Smooth muscle cell (in vitro differentiated cells): ENCODE results near the gene CLMP. TPM values are rescaled to one million over a fixed set of nuclear protein-coding genes. Genes with fewer than 3 reads are reported as not detected.

Source experiments
- DNase-seq: peaks from one replicate; lab custom pipeline; 2025; ENCODE audit not compliant: unreplicated experiment; lab: John Stamatoyannopoulos, UW
- H2AFZ ChIP-seq: fragments of 200-600 bp; sonication (generic); 2 replicates; pipeline ENCODE4 v1.6.0; 2016; ENCODE audit warnings: antibody characterized with exemption, low read depth, mild to moderate bottlenecking
- H3F3A ChIP-seq: fragments of 200-600 bp; sonication (generic); 2 replicates; pipeline ENCODE4 v1.6.0; 2017; ENCODE audit warnings: antibody characterized with exemption, low read depth
- H3K27ac ChIP-seq: fragments of 200-600 bp; sonication (generic); 2 replicates; pipeline ENCODE4 v1.5.1; 2016; ENCODE audit warnings: low read depth, mild to moderate bottlenecking
- H3K27me3 ChIP-seq: fragments of 200-600 bp; sonication (generic); 2 replicates; pipeline ENCODE4 v1.6.1; 2016; ENCODE audit warnings: low read depth, mild to moderate bottlenecking
- H3K36me3 ChIP-seq: fragments of 200-600 bp; sonication (generic); 2 replicates; pipeline ENCODE4 v1.5.1; 2016; ENCODE audit warnings: low read depth
- H3K4me1 ChIP-seq: fragments of 200-600 bp; sonication (generic); 2 replicates; pipeline ENCODE4 v1.5.1; 2016; ENCODE audit warnings: low read depth
- H3K4me2 ChIP-seq: fragments of 200-600 bp; sonication (generic); 2 replicates; pipeline ENCODE4 v1.6.0; 2016; ENCODE audit warnings: mild to moderate bottlenecking
- H3K4me3 ChIP-seq: fragments of 200-600 bp; sonication (generic); 2 replicates; pipeline ENCODE4 v1.5.1; 2016; ENCODE audit warnings: mild to moderate bottlenecking
- H3K79me2 ChIP-seq: fragments of 200-600 bp; sonication (generic); 2 replicates; pipeline ENCODE4 v1.6.0; 2016; ENCODE audit warnings: low read depth, mild to moderate bottlenecking
- H3K9ac ChIP-seq: fragments of 200-600 bp; sonication (generic); 2 replicates; pipeline ENCODE4 v1.6.0; 2016; ENCODE audit warnings: low read depth
- H3K9me3 ChIP-seq: fragments of 200-600 bp; sonication (generic); replicated peaks from 2 replicates; pipeline ENCODE4 v1.5.1; 2016; ENCODE audit warnings: low read depth
- H4K20me1 ChIP-seq: fragments of 200-600 bp; sonication (generic); 2 replicates; pipeline ENCODE4 v1.6.0; 2016; ENCODE audit warnings: low read depth
- CTCF ChIP-seq: fragments of 200-600 bp; sonication (generic); IDR thresholded peaks from 2 replicates; pipeline ENCODE4 v1.5.1; 2017; ENCODE audit warnings: borderline replicate concordance, mild to moderate bottlenecking, antibody characterized with exemption; ENCODE audit not compliant: insufficient read depth, poor library complexity, severe bottlenecking
- WGBS: methylation state at CpG from one replicate; pipeline ENCODE4 v1.1.7; 2016; ENCODE audit warnings: low lambda C conversion rate; 5-methylcytosine and 5-hydroxymethylcytosine counted together
- polyA plus RNA-seq: library from polyadenylated mRNA; unstranded; fragments of >200 nt; fragmentation: Nextera tagmentation; extraction: Ambion mirVana; gene quantifications from 2 replicates; pipeline ENCODE4 v1.2.1, GENCODE V29; 2016
- total RNA-seq: library from RNA; depleted of rRNA; stranded (reverse); fragments of >200 nt; gene quantifications from 2 replicates; pipeline ENCODE4 v1.2.3, GENCODE V29; 2014

CLMP gene
- total and polyA plus RNA-seq, 2 experiments from 2014 or later, result 74.0 to 176 TPM

GRCh38 chr11:123181767-123182500, 13.1 kb downstream of the CLMP start:
- TF ChIP-seq CTCF, result no peak
- DNase-seq, result no peak
- Histone ChIP-seq H3K9me3 (no peaks in the 10 kb centered on the region), H3K36me3 (no peaks in the 10 kb centered on the region), H3K79me2 (peaks cover 93% of the 10 kb centered on the region), H3K27ac (peak overlapping the region; percentile 67), H4K20me1 (no peaks in the 10 kb centered on the region), H3K4me2 (no peak overlapping the region), H3F3A (no peaks in the 10 kb centered on the region), H2AFZ (no peak overlapping the region), H3K9ac (no peak overlapping the region), H3K4me1 (no peaks in the 10 kb centered on the region), H3K4me3 (no peak overlapping the region), H3K27me3 (no peaks in the 10 kb centered on the region)
- WGBS, result 92% methylated on average over 10 of the region's 10 CpGs

GRCh38 chr11:123181075-123181474, 14.0 kb downstream of the CLMP start:
- Histone ChIP-seq H3F3A (peaks cover 3% of the 10 kb centered on the region), H3K9me3 (no peaks in the 10 kb centered on the region), H3K27me3 (no peaks in the 10 kb centered on the region), H3K79me2 (peaks cover 93% of the 10 kb centered on the region), H3K4me1 (no peaks in the 10 kb centered on the region), H3K36me3 (no peaks in the 10 kb centered on the region), H3K27ac (peak overlapping the region; percentile 67), H3K4me2 (peak overlapping the region; percentile 4), H4K20me1 (no peaks in the 10 kb centered on the region), H3K4me3 (no peak overlapping the region), H3K9ac (no peak overlapping the region), H2AFZ (no peak overlapping the region)
- no peak for TF ChIP-seq CTCF
- 96% methylated on average over 4 of the region's 4 CpGs for WGBS
- DNase-seq, result no peak

- H3K27me3 ChIP-seq, result no peaks in the 10 kb centered on the region
- H3K36me3 ChIP-seq, result no peaks in the 10 kb centered on the region
- 75% methylated on average over 2 of the region's 2 CpGs for WGBS
- no peak overlapping the region for H3K9ac ChIP-seq
- no peak overlapping the region for H3K4me3 ChIP-seq
- peaks cover 88% of the 10 kb centered on the region for H3K79me2 ChIP-seq
- no peak overlapping the region for H2AFZ ChIP-seq
- H3K4me1 ChIP-seq, result no peaks in the 10 kb centered on the region
- peaks cover 6% of the 10 kb centered on the region for H3F3A ChIP-seq
- H3K4me2 ChIP-seq, result peak overlapping the region; percentile 4
- H3K9me3 ChIP-seq, result no peaks in the 10 kb centered on the region
- H4K20me1 ChIP-seq, result no peaks in the 10 kb centered on the region
- H3K27ac ChIP-seq, result peak overlapping the region; percentile 67
- TF ChIP-seq CTCF, result no peak
- no peak for DNase-seq
These were observed 14.5 kb downstream of the CLMP start for GRCh38 chr11:123180574-123180973.

GRCh38 chr11:123180166-123180565, 14.9 kb downstream of the CLMP start:
- 64% methylated on average over 5 of the region's 5 CpGs for WGBS
- no peak for DNase-seq
- Histone ChIP-seq H3F3A (peaks cover 9% of the 10 kb centered on the region), H3K27ac (peak overlapping the region; percentile 67), H3K79me2 (peaks cover 84% of the 10 kb centered on the region), H3K9me3 (no peaks in the 10 kb centered on the region), H2AFZ (no peak overlapping the region), H3K9ac (no peak overlapping the region), H3K36me3 (no peaks in the 10 kb centered on the region), H3K4me1 (peaks cover under 1% of the 10 kb centered on the region), H3K4me2 (peak overlapping the region; percentile 4), H3K27me3 (no peaks in the 10 kb centered on the region), H3K4me3 (no peak overlapping the region), H4K20me1 (no peaks in the 10 kb centered on the region)
- no peak for TF ChIP-seq CTCF
